K562 (cell line): ENCODE data around the gene OR56A5. TPM values are rescaled to one million over a fixed set of nuclear protein-coding genes. Genes with fewer than 3 reads are reported as not detected.

Experiments
- ATAC-seq: fragments of 200-7000 bp; cut with Tn5 transposase; 3 replicates; pipeline ENCODE4 v1.9.1; 2020; ENCODE audit warnings: moderate library complexity
- BruUV-seq: library from RNA; stranded (reverse); fragments of 400-500 nt; replicated peaks from 2 replicates; lab custom pipeline; 2021; lab: Mats Ljungman, UMichigan
- CTCF ChIA-PET: fragments of 300-600 bp; formaldehyde crosslinking; extraction: SDS; loops from one replicate; lab custom pipeline; 2021; ENCODE audit warnings: low intra/inter-chr PET ratio; lab: Yijun Ruan, JAX
- POLR2A ChIA-PET: fragments of 300-600, 350-650 bp; sonication (Branson Sonifier 250); formaldehyde crosslinking; extraction: SDS; loops from one replicate; lab custom pipeline; 2021; ENCODE audit warnings: antibody characterized with exemption, inconsistent platforms; lab: Yijun Ruan, JAX
- DNase-seq, 4 experiments: peaks; one replicate each; pipeline versions ENCODE4 v3.0.0 to v3.0.0-alpha.2; 2011 to 2018; ENCODE audit warnings: low spot score in 3 of 4, mixed read lengths in 3 of 4; ENCODE audit errors: extremely low read depth in 1 of 4
- FAIRE-seq: peaks from 2 replicates; lab custom pipeline; 2011; peaks lifted over from hg19 to GRCh38; lab: Jason Lieb, UNC
- H2AFZ ChIP-seq: 2 replicates; pipeline ENCODE4 v1.6.0; 2011; ENCODE audit warnings: low read depth, low read length, control low read depth, inconsistent platforms
- H3K27ac ChIP-seq: fragments of 200-600 bp; 3 replicates; pipeline ENCODE4 v1.8.0; 2011; ENCODE audit warnings: low read depth, mild to moderate bottlenecking, control low read depth, inconsistent platforms, low read length, moderate library complexity, mixed read lengths; ENCODE audit errors: extremely low read depth
- H3K27me3 ChIP-seq, 2 experiments: fragments of 300-600 bp in 1 of 2; 2 replicates in 1 of 2; 3 replicates in 1 of 2; pipeline versions ENCODE4 v1.6.0 to v1.8.0; 2011; ENCODE audit warnings: inconsistent platforms in 2 of 2, low read length in 2 of 2, mild to moderate bottlenecking in 1 of 2, mixed read lengths in 1 of 2, moderate library complexity in 1 of 2; ENCODE audit not compliant: control insufficient read depth in 2 of 2, insufficient read depth in 2 of 2
- H3K36me3 ChIP-seq: fragments of 300-600 bp; 3 replicates; pipeline ENCODE4 v1.8.0; 2011; ENCODE audit warnings: mild to moderate bottlenecking, low read length, inconsistent platforms; ENCODE audit not compliant: control insufficient read depth, insufficient read depth
- H3K4me1 ChIP-seq, 2 experiments: fragments of 200-600 bp in 1 of 2; replicated peaks in 1 of 2; 2 replicates in 1 of 2; 3 replicates in 1 of 2; pipeline versions ENCODE4 v1.5.1 to v1.8.0; 2011; ENCODE audit warnings: inconsistent platforms in 2 of 2, low read length in 2 of 2, mild to moderate bottlenecking in 1 of 2, mixed read lengths in 1 of 2, moderate library complexity in 1 of 2; ENCODE audit not compliant: control insufficient read depth in 2 of 2, insufficient read depth in 2 of 2
- H3K4me2 ChIP-seq: 2 replicates; pipeline ENCODE4 v1.6.1; 2011; ENCODE audit warnings: low read length, control low read depth, inconsistent platforms, mixed read lengths; ENCODE audit not compliant: insufficient read depth
- H3K4me3 ChIP-seq: fragments of 200-600 bp; sonication (generic), shearing (Covaris generic); 2 replicates; pipeline ENCODE4 v1.5.1; 2016; ENCODE audit warnings: control low read depth, inconsistent platforms
- H3K79me2 ChIP-seq: fragments of 200-600 bp; 3 replicates; pipeline ENCODE4 v1.8.0; 2011; ENCODE audit warnings: low read length, inconsistent platforms; ENCODE audit not compliant: control insufficient read depth, insufficient read depth
- H3K9ac ChIP-seq, 2 experiments: 2 replicates each; pipeline versions ENCODE4 v1.6.0 to v1.6.1; 2011; ENCODE audit warnings: low read depth in 2 of 2, low read length in 2 of 2, control low read depth in 1 of 2, inconsistent platforms in 1 of 2, mild to moderate bottlenecking in 1 of 2, mixed read lengths in 1 of 2; ENCODE audit not compliant: insufficient read depth in 1 of 2
- H3K9me1 ChIP-seq: one replicate; pipeline ENCODE4 v1.6.0; 2011; ENCODE audit warnings: inconsistent platforms, mild to moderate bottlenecking, low read length, moderate library complexity; ENCODE audit not compliant: control insufficient read depth, insufficient read depth
- H3K9me3 ChIP-seq: replicated peaks from 2 replicates; pipeline ENCODE4 v1.5.1; 2011; ENCODE audit warnings: low read depth, low read length, inconsistent platforms; ENCODE audit not compliant: control insufficient read depth, insufficient read depth
- H4K20me1 ChIP-seq: replicated peaks from 2 replicates; pipeline ENCODE4 v1.6.1; 2011; ENCODE audit warnings: low read length, inconsistent platforms, mixed read lengths; ENCODE audit not compliant: control insufficient read depth, insufficient read depth
- BCL6 ChIP-seq: fragments of 250-450 bp; sonication (Bioruptor Pico); IDR thresholded peaks from 2 replicates; pipeline ENCODE4 v1.4.0; 2020
- CC2D1A ChIP-seq: fragments of 450-650 bp; IDR thresholded peaks from 2 replicates; pipeline ENCODE4 v1.6.1; 2017; ENCODE audit warnings: mild to moderate bottlenecking
- CHD2 ChIP-seq: IDR thresholded peaks from 2 replicates; pipeline ENCODE4 v1.6.1; 2011; ENCODE audit warnings: low read depth, low read length
- FIP1L1 ChIP-seq: fragments of 200-400 bp; formaldehyde crosslinking; IDR thresholded peaks from 2 replicates; pipeline ENCODE4 v1.6.1; 2018; ENCODE audit warnings: mild to moderate bottlenecking, low read depth, low read length; ENCODE audit not compliant: poor library complexity, severe bottlenecking
- HOXB6 ChIP-seq: fragments of 250-450 bp; sonication (Bioruptor Pico); IDR thresholded peaks from 2 replicates; pipeline ENCODE4 v1.5.1; 2022; ENCODE audit warnings: mild to moderate bottlenecking, borderline replicate concordance
- KLF6 ChIP-seq: fragments of 250-450 bp; sonication (Bioruptor Pico); IDR thresholded peaks from 2 replicates; pipeline ENCODE4 v1.4.0; 2020; ENCODE audit warnings: mild to moderate bottlenecking, moderate library complexity, borderline replicate concordance
- NBN ChIP-seq: fragments of 450-650 bp; IDR thresholded peaks from 2 replicates; pipeline ENCODE4 v1.6.1; 2016; ENCODE audit warnings: low read depth, mild to moderate bottlenecking
- PHB2 ChIP-seq: fragments of 450-650 bp; IDR thresholded peaks from 2 replicates; pipeline ENCODE4 v1.6.1; 2017; ENCODE audit warnings: low read depth
- SMAD4 ChIP-seq: fragments of 250-450 bp; sonication (Bioruptor Pico); conservative IDR thresholded peaks from 2 replicates; pipeline ENCODE4 v1.8.0; 2021; ENCODE audit warnings: inconsistent platforms, mild to moderate bottlenecking, moderate library complexity
- TBP ChIP-seq: optimal IDR thresholded peaks from 2 replicates; pipeline ENCODE3; 2011; ENCODE audit warnings: low read depth, low read length, improper control_type of control experiment
- TGIF2 ChIP-seq: sonication (generic); formaldehyde crosslinking; IDR thresholded peaks from 2 replicates; pipeline ENCODE4 v1.8.1; 2022; ENCODE audit warnings: mild to moderate bottlenecking, missing genetic modification reagents, moderate library complexity
- ZNF134 ChIP-seq: fragments of 250-450 bp; sonication (Bioruptor Pico); conservative IDR thresholded peaks from 2 replicates; pipeline ENCODE4 v1.4.0; 2020
- ZNF217 ChIP-seq: sonication (generic); formaldehyde crosslinking; IDR thresholded peaks from 2 replicates; pipeline ENCODE4 v1.8.0; 2022; ENCODE audit warnings: mild to moderate bottlenecking, missing genetic modification reagents
- ZNF431 ChIP-seq: sonication (generic); formaldehyde crosslinking; IDR thresholded peaks from 2 replicates; pipeline ENCODE4 v1.8.0; 2022; ENCODE audit warnings: mild to moderate bottlenecking, missing genetic modification reagents
- ZNF561 ChIP-seq: fragments of 450-650 bp; formaldehyde crosslinking; conservative IDR thresholded peaks from 2 replicates; pipeline ENCODE4 v1.4.0; 2020; ENCODE audit warnings: mild to moderate bottlenecking, moderate library complexity
- ZNF668 ChIP-seq: fragments of 250-450 bp; sonication (Bioruptor Pico); IDR thresholded peaks from 2 replicates; pipeline ENCODE4 v1.8.0; 2022; ENCODE audit warnings: mild to moderate bottlenecking, inconsistent platforms
- WGBS: fragments of 100-300 bp; shearing (Covaris generic); methylation state at CpG from one replicate; pipeline ENCODE4 v1.1.6; 2016; ENCODE audit warnings: low coverage, mixed read lengths; ENCODE audit not compliant: insufficient coverage; ENCODE audit errors: missing lambda C conversion rate; 5-methylcytosine and 5-hydroxymethylcytosine counted together
- in situ Hi-C: fragments of 300-500 bp; cut with MboI; formaldehyde crosslinking; loops from 4 replicates; pipeline ENCODE4 v1.15.0; 2018; ENCODE audit warnings: inconsistent platforms, mixed read lengths
- intact Hi-C: fragments of 100-400 bp; cut with micrococcal nuclease; formaldehyde crosslinking; loops from 2 replicates; pipeline ENCODE4 v1.14.2; 2022
- polyA plus RNA-seq, 8 experiments: library from polyadenylated mRNA; depleted of rRNA in 4 of 8; stranded (reverse) in 5 of 8; unstranded in 3 of 8; fragments of >200 nt; fragmentation: Nextera tagmentation in 2 of 8; fragmentation: Illumina TruSeq in 1 of 8; extraction: Ambion mirVana in 2 of 8; extraction: Trizol in 1 of 8; gene quantifications; 2 replicates each; pipeline versions ENCODE4 v1.2.1 to v1.2.3, GENCODE V29; 2011 to 2014; ENCODE audit warnings: inconsistent platforms in 1 of 8, missing spikeins in 1 of 8
- total RNA-seq, 7 experiments: library from RNA; depleted of rRNA in 6 of 7; stranded (reverse); fragments of >200 nt in 6 of 7; fragmentation: Illumina TruSeq in 2 of 7; extraction: Trizol in 2 of 7; gene quantifications; 2 replicates each; pipeline versions ENCODE4 v1.2.1 to v1.2.3, GENCODE V29; 2011 to 2021; ENCODE audit warnings: low replicate concordance in 1 of 7
- TF ChIP-seq, protein P1 (sequence below), 3 experiments: fragments of 200-800 bp in 1 of 3; fragments of 250-450 bp in 1 of 3; fragments of 450-650 bp in 1 of 3; sonication (Bioruptor Pico) in 1 of 3; sonication (Bioruptor generic) in 1 of 3; formaldehyde crosslinking in 1 of 3; IDR thresholded peaks; 2 replicates each; pipeline versions ENCODE4 v1.6.1 to v1.8.0; 2016 to 2022; ENCODE audit warnings: mild to moderate bottlenecking in 2 of 3, missing genetic modification characterization in 2 of 3, missing compliant biosample characterization in 1 of 3, moderate library complexity in 1 of 3
- TF ChIP-seq, protein P2 (sequence below): sonication (generic); IDR thresholded peaks from 2 replicates; pipeline ENCODE4 v1.6.1; 2016
- TF ChIP-seq, protein P3 (sequence below): sonication (generic); formaldehyde crosslinking; IDR thresholded peaks from 2 replicates; pipeline ENCODE4 v1.8.1; 2023; ENCODE audit warnings: mild to moderate bottlenecking, missing genetic modification reagents

OR56A5 gene
- total and polyA plus RNA-seq, 9 of the 15 experiments (the other 6 are each of a cell fraction or from before 2014, with no cell fraction given): not detected

DNA sequence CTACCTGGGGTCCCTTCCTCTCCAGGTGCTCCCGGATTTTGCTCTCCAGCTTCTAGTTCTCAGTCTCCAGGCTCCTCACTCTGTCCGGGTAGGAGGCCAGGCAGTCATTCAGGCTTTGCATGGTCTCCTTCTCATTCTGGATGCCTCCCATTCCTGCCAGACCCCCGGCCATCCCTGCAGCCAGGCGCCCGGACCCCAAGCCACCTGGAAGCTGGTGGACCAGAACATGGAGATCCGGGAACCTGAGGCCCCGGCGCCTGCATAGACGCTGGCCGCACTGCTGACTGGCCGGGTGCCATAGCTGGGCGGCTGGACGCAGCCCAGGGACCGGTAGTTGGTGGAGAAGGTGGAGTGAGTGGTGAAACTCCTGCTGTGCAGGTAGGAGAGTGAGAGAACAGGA is 26.5 kb upstream of the OR56A5 start:
- 0% methylated on average over 13 of the region's 14 CpGs for WGBS
- ChIA-PET CTCF (interaction anchor here (0.6 kb wide), 1 partner anchor 380 kb away, joined by 4 read pairs; no protein-coding TSS in a partner anchor), POLR2A (interaction anchor here (0.6 kb wide), 1 partner anchor 40 kb away, joined by 3 read pairs; no protein-coding TSS in a partner anchor)
- H3K27ac ChIP-seq: no peak overlapping the region
- no peaks in the 10 kb centered on the region for H3K4me1 ChIP-seq
- H3K4me2 ChIP-seq: no peak overlapping the region
- H2AFZ ChIP-seq: no peak overlapping the region
- in situ Hi-C loops: no loop called here
- H3K36me3 ChIP-seq: no peaks in the 10 kb centered on the region
- no peaks in the 10 kb centered on the region for H3K9me1 ChIP-seq
- peaks cover 0 to 11% of the 10 kb centered on the region in 2 experiments; a peak in 1 of 5 replicates for H3K27me3 ChIP-seq
- H3K79me2 ChIP-seq: no peaks in the 10 kb centered on the region
- DNase-seq (no peak), FAIRE-seq (no peak), ATAC-seq (no peak)
- H3K4me3 ChIP-seq: no peak overlapping the region
- H3K9ac ChIP-seq: no peak overlapping the region
- H4K20me1 ChIP-seq: no peaks in the 10 kb centered on the region
- intact Hi-C loops: no loop called here
- BruUV-seq: no TSS peak
- no peaks in the 10 kb centered on the region for H3K9me3 ChIP-seq
- TF ChIP-seq ZNF217: no peak
- no peak for TF ChIP-seq PHB2
- no peak for TF ChIP-seq NBN
- no peak for TF ChIP-seq FIP1L1
- TF ChIP-seq ZNF668 (CRISPR knock-in tag): no peak
- no peak for TF ChIP-seq CHD2
- TF ChIP-seq BCL6 (CRISPR knock-in tag): no peak
- TF ChIP-seq, protein P1, sequence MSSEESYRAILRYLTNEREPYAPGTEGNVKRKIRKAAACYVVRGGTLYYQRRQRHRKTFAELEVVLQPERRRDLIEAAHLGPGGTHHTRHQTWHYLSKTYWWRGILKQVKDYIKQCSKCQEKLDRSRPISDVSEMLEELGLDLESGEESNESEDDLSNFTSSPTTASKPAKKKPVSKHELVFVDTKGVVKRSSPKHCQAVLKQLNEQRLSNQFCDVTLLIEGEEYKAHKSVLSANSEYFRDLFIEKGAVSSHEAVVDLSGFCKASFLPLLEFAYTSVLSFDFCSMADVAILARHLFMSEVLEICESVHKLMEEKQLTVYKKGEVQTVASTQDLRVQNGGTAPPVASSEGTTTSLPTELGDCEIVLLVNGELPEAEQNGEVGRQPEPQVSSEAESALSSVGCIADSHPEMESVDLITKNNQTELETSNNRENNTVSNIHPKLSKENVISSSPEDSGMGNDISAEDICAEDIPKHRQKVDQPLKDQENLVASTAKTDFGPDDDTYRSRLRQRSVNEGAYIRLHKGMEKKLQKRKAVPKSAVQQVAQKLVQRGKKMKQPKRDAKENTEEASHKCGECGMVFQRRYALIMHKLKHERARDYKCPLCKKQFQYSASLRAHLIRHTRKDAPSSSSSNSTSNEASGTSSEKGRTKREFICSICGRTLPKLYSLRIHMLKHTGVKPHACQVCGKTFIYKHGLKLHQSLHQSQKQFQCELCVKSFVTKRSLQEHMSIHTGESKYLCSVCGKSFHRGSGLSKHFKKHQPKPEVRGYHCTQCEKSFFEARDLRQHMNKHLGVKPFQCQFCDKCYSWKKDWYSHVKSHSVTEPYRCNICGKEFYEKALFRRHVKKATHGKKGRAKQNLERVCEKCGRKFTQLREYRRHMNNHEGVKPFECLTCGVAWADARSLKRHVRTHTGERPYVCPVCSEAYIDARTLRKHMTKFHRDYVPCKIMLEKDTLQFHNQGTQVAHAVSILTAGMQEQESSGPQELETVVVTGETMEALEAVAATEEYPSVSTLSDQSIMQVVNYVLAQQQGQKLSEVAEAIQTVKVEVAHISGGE (CRISPR knock-in tag; IDR thresholded peaks at IDR 0.05): no peak
- TF ChIP-seq ZNF431: no peak
- no peak for TF ChIP-seq SMAD4 (CRISPR knock-in tag)
- TF ChIP-seq HOXB6 (CRISPR knock-in tag): no peak
- no peak for TF ChIP-seq CC2D1A
- TF ChIP-seq ZNF561 (CRISPR knock-in tag): no peak
- no peak for TF ChIP-seq TGIF2
- TF ChIP-seq ZNF134: no peak
- TF ChIP-seq, protein P2, sequence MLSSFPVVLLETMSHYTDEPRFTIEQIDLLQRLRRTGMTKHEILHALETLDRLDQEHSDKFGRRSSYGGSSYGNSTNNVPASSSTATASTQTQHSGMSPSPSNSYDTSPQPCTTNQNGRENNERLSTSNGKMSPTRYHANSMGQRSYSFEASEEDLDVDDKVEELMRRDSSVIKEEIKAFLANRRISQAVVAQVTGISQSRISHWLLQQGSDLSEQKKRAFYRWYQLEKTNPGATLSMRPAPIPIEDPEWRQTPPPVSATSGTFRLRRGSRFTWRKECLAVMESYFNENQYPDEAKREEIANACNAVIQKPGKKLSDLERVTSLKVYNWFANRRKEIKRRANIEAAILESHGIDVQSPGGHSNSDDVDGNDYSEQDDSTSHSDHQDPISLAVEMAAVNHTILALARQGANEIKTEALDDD: no peak
- no peak for TF ChIP-seq KLF6
- TF ChIP-seq TBP: no peak
- TF ChIP-seq, protein P3, sequence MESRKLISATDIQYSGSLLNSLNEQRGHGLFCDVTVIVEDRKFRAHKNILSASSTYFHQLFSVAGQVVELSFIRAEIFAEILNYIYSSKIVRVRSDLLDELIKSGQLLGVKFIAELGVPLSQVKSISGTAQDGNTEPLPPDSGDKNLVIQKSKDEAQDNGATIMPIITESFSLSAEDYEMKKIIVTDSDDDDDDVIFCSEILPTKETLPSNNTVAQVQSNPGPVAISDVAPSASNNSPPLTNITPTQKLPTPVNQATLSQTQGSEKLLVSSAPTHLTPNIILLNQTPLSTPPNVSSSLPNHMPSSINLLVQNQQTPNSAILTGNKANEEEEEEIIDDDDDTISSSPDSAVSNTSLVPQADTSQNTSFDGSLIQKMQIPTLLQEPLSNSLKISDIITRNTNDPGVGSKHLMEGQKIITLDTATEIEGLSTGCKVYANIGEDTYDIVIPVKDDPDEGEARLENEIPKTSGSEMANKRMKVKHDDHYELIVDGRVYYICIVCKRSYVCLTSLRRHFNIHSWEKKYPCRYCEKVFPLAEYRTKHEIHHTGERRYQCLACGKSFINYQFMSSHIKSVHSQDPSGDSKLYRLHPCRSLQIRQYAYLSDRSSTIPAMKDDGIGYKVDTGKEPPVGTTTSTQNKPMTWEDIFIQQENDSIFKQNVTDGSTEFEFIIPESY: no peak
